Nephron progenitor cell (in vitro differentiated cells): Measurements from ENCODE around the gene SF3B2.

Experiments used
- DNase-seq: peaks from one replicate; pipeline ENCODE4 v3.0.0; 2021
- H3K27ac Mint-ChIP-seq: 2 replicates; pipeline ENCODE4 v1.8.0; 2021; ENCODE audit warnings: mild to moderate bottlenecking, moderate library complexity, mixed read lengths
- H3K27me3 Mint-ChIP-seq: 2 replicates; pipeline ENCODE4 v1.8.0; 2021; ENCODE audit warnings: mild to moderate bottlenecking, low read depth, mixed read lengths; ENCODE audit not compliant: poor library complexity
- H3K36me3 Mint-ChIP-seq: 2 replicates; pipeline ENCODE4 v1.8.0; 2021; ENCODE audit warnings: low read depth, mixed read lengths
- H3K4me1 Mint-ChIP-seq: 2 replicates; pipeline ENCODE4 v1.8.0; 2021; ENCODE audit warnings: mixed read lengths
- H3K4me3 Mint-ChIP-seq: 2 replicates; pipeline ENCODE4 v1.8.0; 2021; ENCODE audit warnings: mild to moderate bottlenecking, moderate library complexity, mixed read lengths
- H3K9me3 Mint-ChIP-seq: 2 replicates; pipeline ENCODE4 v1.8.0; 2021; ENCODE audit warnings: mild to moderate bottlenecking, moderate library complexity, mixed read lengths
- TF ChIP-seq, protein P1 (sequence below): fragments of 200-600 bp; sonication (generic); IDR thresholded peaks from 2 replicates; pipeline ENCODE4 v1.5.0; 2021; ENCODE audit warnings: antibody characterized with exemption

SF3B2 gene

DNA sequence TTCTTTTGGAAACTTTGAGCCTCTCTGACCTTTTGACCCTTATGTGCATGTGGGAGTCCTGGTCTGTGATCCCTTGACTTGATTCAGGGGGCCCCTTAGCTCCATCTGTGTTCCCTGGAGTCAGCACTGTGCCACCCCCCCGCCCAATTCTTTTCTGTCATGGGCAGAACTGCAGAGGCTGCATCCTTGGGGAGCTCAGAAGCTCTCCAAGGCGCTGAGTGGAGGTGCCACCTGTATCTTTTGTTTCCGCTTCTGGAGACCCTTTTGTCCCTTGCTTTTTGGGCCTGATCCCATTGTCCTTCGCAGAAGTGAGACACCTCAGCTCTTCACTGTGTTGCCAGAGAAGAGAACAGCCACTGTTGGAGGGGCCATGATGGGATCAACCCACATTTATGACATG, 15.5 kb downstream of the SF3B2 start:
- no peak overlapping the region for H3K4me3 Mint-ChIP-seq
- H3K4me1 Mint-ChIP-seq = peaks cover 47% of the 10 kb centered on the region
- DNase-seq = no peak
- peaks cover 69% of the 10 kb centered on the region for H3K36me3 Mint-ChIP-seq
- TF ChIP-seq, protein P1, sequence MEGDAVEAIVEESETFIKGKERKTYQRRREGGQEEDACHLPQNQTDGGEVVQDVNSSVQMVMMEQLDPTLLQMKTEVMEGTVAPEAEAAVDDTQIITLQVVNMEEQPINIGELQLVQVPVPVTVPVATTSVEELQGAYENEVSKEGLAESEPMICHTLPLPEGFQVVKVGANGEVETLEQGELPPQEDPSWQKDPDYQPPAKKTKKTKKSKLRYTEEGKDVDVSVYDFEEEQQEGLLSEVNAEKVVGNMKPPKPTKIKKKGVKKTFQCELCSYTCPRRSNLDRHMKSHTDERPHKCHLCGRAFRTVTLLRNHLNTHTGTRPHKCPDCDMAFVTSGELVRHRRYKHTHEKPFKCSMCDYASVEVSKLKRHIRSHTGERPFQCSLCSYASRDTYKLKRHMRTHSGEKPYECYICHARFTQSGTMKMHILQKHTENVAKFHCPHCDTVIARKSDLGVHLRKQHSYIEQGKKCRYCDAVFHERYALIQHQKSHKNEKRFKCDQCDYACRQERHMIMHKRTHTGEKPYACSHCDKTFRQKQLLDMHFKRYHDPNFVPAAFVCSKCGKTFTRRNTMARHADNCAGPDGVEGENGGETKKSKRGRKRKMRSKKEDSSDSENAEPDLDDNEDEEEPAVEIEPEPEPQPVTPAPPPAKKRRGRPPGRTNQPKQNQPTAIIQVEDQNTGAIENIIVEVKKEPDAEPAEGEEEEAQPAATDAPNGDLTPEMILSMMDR = no peak
- peaks cover 21% of the 10 kb centered on the region for H3K9me3 Mint-ChIP-seq
- H3K27me3 Mint-ChIP-seq = no peaks in the 10 kb centered on the region
- peak overlapping the region; percentile 85 for H3K27ac Mint-ChIP-seq

DNA sequence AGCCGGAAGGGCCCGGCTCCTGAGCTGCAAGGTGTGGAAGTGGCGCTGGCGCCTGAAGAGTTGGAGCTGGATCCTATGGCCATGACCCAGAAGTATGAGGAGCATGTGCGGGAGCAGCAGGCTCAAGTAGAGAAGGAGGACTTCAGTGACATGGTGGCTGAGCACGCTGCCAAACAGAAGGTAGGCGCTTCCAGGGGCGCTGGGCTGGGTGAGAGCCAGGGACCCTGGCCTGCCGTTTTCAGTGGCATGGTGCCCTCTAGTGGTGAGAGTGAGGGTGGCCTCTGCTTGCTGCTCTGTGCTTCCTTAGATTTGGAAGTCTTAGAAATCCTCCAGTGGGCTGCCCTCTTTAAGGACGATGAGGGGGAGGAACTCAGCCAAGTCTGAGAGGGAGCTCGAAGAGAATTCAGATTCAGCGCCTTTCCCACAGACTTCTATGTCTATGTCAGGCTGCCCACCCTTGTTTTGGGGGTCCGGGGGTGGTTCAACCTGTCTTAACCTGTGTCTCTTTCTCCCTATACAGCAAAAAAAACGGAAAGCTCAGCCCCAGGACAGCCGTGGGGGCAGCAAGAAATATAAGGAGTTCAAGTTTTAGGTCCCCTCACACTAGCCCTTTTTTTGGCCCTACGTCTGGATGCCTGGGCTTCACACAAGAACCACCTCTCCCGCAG, 16.1 kb downstream of the SF3B2 start:
- Mint-ChIP-seq H3K4me3 (peak overlapping the region; percentile 75), H3K27ac (peak overlapping the region; percentile 85), H3K36me3 (peaks cover 69% of the 10 kb centered on the region), H3K4me1 (peaks cover 53% of the 10 kb centered on the region), H3K27me3 (no peaks in the 10 kb centered on the region), H3K9me3 (peaks cover 18% of the 10 kb centered on the region)
- peak; percentile 88 for DNase-seq
- TF ChIP-seq, protein P1 = peak; percentile 93

DNA sequence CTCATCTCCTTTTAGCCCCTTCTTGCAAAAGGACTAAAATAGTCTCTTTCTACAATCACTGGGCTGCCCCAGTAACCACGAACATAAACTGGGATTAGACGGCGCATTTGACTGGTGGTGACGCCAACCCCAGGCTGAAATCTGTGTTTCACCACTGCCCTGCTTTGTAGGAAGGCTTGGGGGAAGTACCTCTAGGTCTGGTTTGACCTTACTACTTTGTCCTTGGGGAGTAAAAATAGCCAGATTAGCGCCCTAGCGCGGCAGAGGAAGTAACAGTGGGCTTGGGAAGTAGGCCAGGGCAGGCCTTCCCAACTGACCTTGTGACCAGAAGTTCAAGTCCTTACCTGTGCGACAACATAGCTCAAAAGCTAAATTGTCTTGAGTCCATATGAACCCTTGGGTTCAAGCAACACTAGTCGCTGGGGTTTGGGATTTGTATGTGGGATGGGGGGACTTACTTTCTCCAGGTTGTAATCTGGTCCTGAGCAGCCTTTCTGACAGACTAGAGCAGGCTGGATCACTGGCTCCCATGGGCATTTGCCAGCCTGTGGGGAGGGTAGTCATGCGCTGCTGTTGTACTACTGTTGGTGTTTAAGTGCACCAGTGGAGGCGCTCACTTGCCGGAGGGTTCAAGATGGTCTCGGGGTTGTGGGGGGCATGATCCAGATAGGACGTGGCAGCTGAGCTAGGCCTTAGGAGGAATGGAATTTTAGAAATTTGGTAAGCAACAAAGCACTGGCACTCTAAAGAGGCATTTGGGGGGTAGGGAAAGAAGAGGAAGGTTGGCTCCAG, 17.0 kb downstream of the SF3B2 start:
- Mint-ChIP-seq H3K36me3 (peaks cover 68% of the 10 kb centered on the region), H3K27me3 (no peaks in the 10 kb centered on the region), H3K4me1 (peaks cover 53% of the 10 kb centered on the region), H3K9me3 (peaks cover 12% of the 10 kb centered on the region), H3K27ac (peak overlapping the region; percentile 84), H3K4me3 (peak overlapping the region; percentile 86)
- TF ChIP-seq, protein P1 = no peak
- DNase-seq = no peak

- H3K36me3 Mint-ChIP-seq = peaks cover 65% of the 10 kb centered on the region
- peaks cover 5% of the 10 kb centered on the region for H3K9me3 Mint-ChIP-seq
- peak within 1 kb of the TSS; percentile 91 for H3K4me3 Mint-ChIP-seq
- peak within 1 kb of the TSS; percentile 84 for H3K27ac Mint-ChIP-seq
- DNase-seq = peak; percentile 75
- H3K4me1 Mint-ChIP-seq = peaks cover 53% of the 10 kb centered on the region
- TF ChIP-seq, protein P1 = no peak
- H3K27me3 Mint-ChIP-seq = no peaks in the 10 kb centered on the region
These were observed 17.8 kb downstream of the SF3B2 start, which contains the start of gene PACS1 for GRCh38 chr11:66069715-66070603. PACS1 (plus strand) TSS chr11:66070272; CDS start chr11:66070487, 215 bp downstream.

GRCh38 chr11:66070604-66071380, 18.6 kb downstream of the SF3B2 start:
- Mint-ChIP-seq H3K27me3 (no peaks in the 10 kb centered on the region), H3K4me3 (peak overlapping the region; percentile 91), H3K9me3 (no peaks in the 10 kb centered on the region), H3K36me3 (peaks cover 58% of the 10 kb centered on the region), H3K4me1 (peaks cover 53% of the 10 kb centered on the region), H3K27ac (peak overlapping the region; percentile 45)
- TF ChIP-seq, protein P1 = no peak
- peak; percentile 44 for DNase-seq
